SKM-1 treated with dmso at 0.1 percent for 144 hours (cell line): ENCODE data around the gene BMAL1.
"Not testable (repeated sequence)": the region's sequence is repeated elsewhere in the genome, so short reads cannot be mapped to it uniquely, and the experiment has no call there.

Source experiments
- DNase-seq: peaks from one replicate; lab custom pipeline; 2025; ENCODE audit not compliant: unreplicated experiment; lab: John Stamatoyannopoulos, UW

The BMAL1 gene

GRCh38 chr11:13277768-13278608 lies at the start of gene BMAL1:
TSS of gene BMAL1 (plus strand) at chr11:13277790. CDS start at chr11:13354309, 76,519 bp downstream.
- DNase-seq = peak; percentile 15

- DNase-seq = no peak
Measured at GRCh38 chr11:13228572-13228971, 49.0 kb upstream of the BMAL1 start.

- DNase-seq = no peak
Measured at GRCh38 chr11:13229136-13229535, 48.5 kb upstream of the BMAL1 start.

- no peak for DNase-seq
Measured at GRCh38 chr11:13229711-13230318, 47.8 kb upstream of the BMAL1 start.

- no peak for DNase-seq
Measured at GRCh38 chr11:13233173-13233745, 44.3 kb upstream of the BMAL1 start.

GRCh38 chr11:13235895-13236294 lies 41.7 kb upstream of the BMAL1 start:
- DNase-seq = no peak

GRCh38 chr11:13236626-13237025 lies 41.0 kb upstream of the BMAL1 start:
- DNase-seq = no peak

- no peak for DNase-seq
Measured at GRCh38 chr11:13237761-13238160, 39.8 kb upstream of the BMAL1 start.

- DNase-seq = peak; percentile 55
Measured at GRCh38 chr11:13238879-13239514, 38.6 kb upstream of the BMAL1 start.

- DNase-seq = no peak
Measured at GRCh38 chr11:13242564-13242963, 35.0 kb upstream of the BMAL1 start.

- no peak for DNase-seq
Measured at GRCh38 chr11:13247606-13248296, 29.8 kb upstream of the BMAL1 start.

GRCh38 chr11:13249177-13249576 lies 28.4 kb upstream of the BMAL1 start:
- no peak for DNase-seq

GRCh38 chr11:13249992-13250391 lies 27.6 kb upstream of the BMAL1 start:
- no peak for DNase-seq

GRCh38 chr11:13251966-13252365 lies 25.6 kb upstream of the BMAL1 start:
- DNase-seq = no peak

GRCh38 chr11:13252438-13252837 lies 25.2 kb upstream of the BMAL1 start:
- no peak for DNase-seq

GRCh38 chr11:13256216-13256615 lies 21.4 kb upstream of the BMAL1 start:
- no peak for DNase-seq

GRCh38 chr11:13258061-13258460 lies 19.5 kb upstream of the BMAL1 start:
- not testable (repeated sequence) for DNase-seq

GRCh38 chr11:13258855-13259254 lies 18.7 kb upstream of the BMAL1 start:
- no peak for DNase-seq

- DNase-seq = no peak
Measured at GRCh38 chr11:13259374-13259773, 18.2 kb upstream of the BMAL1 start.

- no peak for DNase-seq
Measured at GRCh38 chr11:13260201-13260962, 17.2 kb upstream of the BMAL1 start.
